Effector memory CD8-positive, alpha-beta T cell (primary cell): ENCODE data around the gene EVI5L.

Experiments
- ATAC-seq: fragments of 150-1000 bp; cut with Tn5 transposase; replicated peaks from 2 replicates; pipeline ENCODE4 v1.10.0; 2021; ENCODE audit warnings: mild to moderate bottlenecking, moderate library complexity
- DNase-seq, 3 experiments: peaks; one replicate each; pipeline ENCODE4 v3.0.0; 2021
- H3K27ac Mint-ChIP-seq, 2 donors: one replicate each; pipeline ENCODE4 v1.8.0; 2022; ENCODE audit warnings: mild to moderate bottlenecking in 2 of 2, mixed read lengths in 2 of 2, moderate library complexity in 2 of 2
- H3K27me3 Mint-ChIP-seq, 2 donors: one replicate each; pipeline ENCODE4 v1.8.0; 2022; ENCODE audit warnings: mixed read lengths in 2 of 2
- H3K36me3 Mint-ChIP-seq: one replicate; pipeline ENCODE4 v1.8.0; 2022; ENCODE audit warnings: mild to moderate bottlenecking, moderate library complexity, mixed read lengths; ENCODE audit not compliant: insufficient read depth
- H3K4me1 Mint-ChIP-seq, 2 donors: one replicate each; pipeline ENCODE4 v1.8.0; 2022; ENCODE audit warnings: low read depth in 2 of 2, mixed read lengths in 2 of 2
- H3K4me3 Mint-ChIP-seq, 2 donors: one replicate each; pipeline ENCODE4 v1.8.0; 2022; ENCODE audit warnings: mild to moderate bottlenecking in 2 of 2, mixed read lengths in 2 of 2, moderate library complexity in 2 of 2
- H3K9me3 Mint-ChIP-seq, 2 donors: one replicate each; pipeline ENCODE4 v1.8.0; 2022; ENCODE audit warnings: mixed read lengths in 2 of 2

The EVI5L gene

GRCh38 chr19:7908742-7909461, 78.9 kb downstream of the EVI5L start:
- no peaks in the 10 kb centered on the region for H3K27me3 Mint-ChIP-seq
- no peak for ATAC-seq
- peaks cover 71% of the 10 kb centered on the region for H3K36me3 Mint-ChIP-seq
- H3K4me3 Mint-ChIP-seq: no peak overlapping the region
- no peak overlapping the region for H3K27ac Mint-ChIP-seq
- peaks cover 23 to 33% of the 10 kb centered on the region in 2 donors for H3K4me1 Mint-ChIP-seq
- DNase-seq: no peak
- no peaks in the 10 kb centered on the region for H3K9me3 Mint-ChIP-seq

- peaks cover 0 to 3% of the 10 kb centered on the region in 2 donors for H3K27me3 Mint-ChIP-seq
- no peaks in the 10 kb centered on the region for H3K9me3 Mint-ChIP-seq
- no peak overlapping the region for H3K27ac Mint-ChIP-seq
- DNase-seq: no peak
- no peak for ATAC-seq
- H3K4me3 Mint-ChIP-seq: peak overlapping the region in 1 of 2 donors; percentile 17
- peaks cover 21 to 31% of the 10 kb centered on the region in 2 donors for H3K4me1 Mint-ChIP-seq
- H3K36me3 Mint-ChIP-seq: peaks cover 71% of the 10 kb centered on the region
Observed at GRCh38 chr19:7909471-7910067, 79.6 kb downstream of the EVI5L start.

GRCh38 chr19:7910321-7911161, 80.5 kb downstream of the EVI5L start:
- H3K27me3 Mint-ChIP-seq: peaks cover 3 to 13% of the 10 kb centered on the region in 2 donors
- no peak overlapping the region for H3K4me3 Mint-ChIP-seq

GRCh38 chr19:7911508-7912143, 81.6 kb downstream of the EVI5L start:
- ATAC-seq (no peak), DNase-seq (no peak)
- H3K9me3 Mint-ChIP-seq: no peaks in the 10 kb centered on the region
- peaks cover 14 to 16% of the 10 kb centered on the region in 2 donors for H3K4me1 Mint-ChIP-seq
- H3K36me3 Mint-ChIP-seq: peaks cover 69% of the 10 kb centered on the region
- peaks cover 5 to 17% of the 10 kb centered on the region in 2 donors for H3K27me3 Mint-ChIP-seq
- H3K4me3 Mint-ChIP-seq: no peak overlapping the region
- H3K27ac Mint-ChIP-seq: peak overlapping the region in 1 of 2 donors; percentile 41

More at GRCh38 chr19:7910321-7911161, 80.5 kb downstream of the EVI5L start:
- H3K4me1 Mint-ChIP-seq: peaks cover 15 to 22% of the 10 kb centered on the region in 2 donors
- DNase-seq: no peak
- no peaks in the 10 kb centered on the region for H3K9me3 Mint-ChIP-seq
- no peak overlapping the region for H3K27ac Mint-ChIP-seq
- H3K36me3 Mint-ChIP-seq: peaks cover 70% of the 10 kb centered on the region
- ATAC-seq: no peak

- Mint-ChIP-seq H3K27me3 (peaks cover 5 to 17% of the 10 kb centered on the region in 2 donors), H3K9me3 (no peaks in the 10 kb centered on the region), H3K27ac (peak overlapping the region in 1 of 2 donors; percentile 73), H3K36me3 (peaks cover 71% of the 10 kb centered on the region), H3K4me3 (no peak overlapping the region), H3K4me1 (peaks cover 13 to 17% of the 10 kb centered on the region in 2 donors)
- ATAC-seq (no peak), DNase-seq (no peak)
Observed at GRCh38 chr19:7912144-7912696, 82.2 kb downstream of the EVI5L start.

GRCh38 chr19:7912697-7913564, 82.9 kb downstream of the EVI5L start:
- Mint-ChIP-seq H3K36me3 (peaks cover 71% of the 10 kb centered on the region), H3K4me1 (peaks cover 12 to 19% of the 10 kb centered on the region in 2 donors), H3K27me3 (peaks cover 5 to 22% of the 10 kb centered on the region in 2 donors), H3K9me3 (no peaks in the 10 kb centered on the region), H3K27ac (peak overlapping the region in 1 of 2 donors; percentile 73), H3K4me3 (peak overlapping the region in 1 of 2 donors; percentile 59)
- DNase-seq: no peak
- ATAC-seq: no peak

GRCh38 chr19:7913652-7914051, 83.6 kb downstream of the EVI5L start:
- peaks cover 13 to 17% of the 10 kb centered on the region in 2 donors for H3K4me1 Mint-ChIP-seq
- no peaks in the 10 kb centered on the region for H3K9me3 Mint-ChIP-seq
- peaks cover 5 to 27% of the 10 kb centered on the region in 2 donors for H3K27me3 Mint-ChIP-seq
- no peak for DNase-seq
- no peak overlapping the region for H3K4me3 Mint-ChIP-seq
- no peak for ATAC-seq
- H3K27ac Mint-ChIP-seq: no peak overlapping the region
- H3K36me3 Mint-ChIP-seq: peaks cover 64% of the 10 kb centered on the region

GRCh38 chr19:7914099-7914498, 84.1 kb downstream of the EVI5L start:
- H3K4me1 Mint-ChIP-seq: peaks cover 13 to 17% of the 10 kb centered on the region in 2 donors

More at GRCh38 chr19:7914099-7914498, 84.1 kb downstream of the EVI5L start:
- DNase-seq (no peak), ATAC-seq (no peak)
- Mint-ChIP-seq H3K27ac (no peak overlapping the region), H3K9me3 (no peaks in the 10 kb centered on the region), H3K36me3 (peaks cover 63% of the 10 kb centered on the region), H3K27me3 (peaks cover 5 to 27% of the 10 kb centered on the region in 2 donors), H3K4me3 (no peak overlapping the region)
